ENCODE measurements around the gene SLC25A22.
A peak's percentile ranks its signal among the peaks of the same experiment; 100 is the strongest.

The SLC25A22 gene

DNA sequence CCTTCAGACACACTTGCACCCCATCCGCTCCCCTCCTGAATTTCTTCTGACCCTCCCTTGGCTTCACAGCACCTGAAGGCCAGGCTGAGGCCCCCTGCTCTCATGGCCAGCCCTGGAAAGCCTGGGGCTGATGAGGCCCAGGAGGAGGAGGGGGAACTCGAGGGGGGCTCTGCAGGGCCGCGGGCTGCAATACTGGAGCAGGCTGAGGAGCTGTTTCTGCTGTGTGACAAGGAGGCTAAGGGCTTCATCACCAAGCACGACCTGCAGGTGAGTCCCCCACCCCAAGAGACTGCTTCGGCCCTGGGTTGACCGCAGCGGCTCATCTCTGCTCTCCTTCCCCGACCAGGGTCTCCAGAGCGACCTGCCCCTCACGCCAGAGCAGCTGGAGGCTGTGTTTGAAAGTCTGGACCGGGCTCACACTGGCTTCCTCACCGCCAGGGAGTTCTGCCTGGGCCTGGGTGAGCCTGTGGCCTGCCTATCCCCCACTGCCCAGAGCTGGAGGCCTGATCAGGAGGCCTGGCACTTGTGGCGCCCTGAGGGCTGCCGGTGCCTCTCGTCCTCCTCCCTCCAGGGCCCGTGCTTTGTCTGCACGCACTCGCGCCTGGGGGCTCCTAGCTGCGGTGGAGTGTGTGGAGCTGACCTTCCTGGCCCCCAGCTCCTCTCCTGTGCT lies 30.6 kb upstream of the SLC25A22 start:
- Histone ChIP-seq H3K4me3 (ENCODE audit: low read depth in 1 of 5, low read length in 5 of 5) (peak overlapping the region in 3 of 5 donors; percentile 62 to 75 (median 66)), H3K9me3 (ENCODE audit: control insufficient read depth in 5 of 5, low read length in 5 of 5) (no peaks in the 10 kb centered on the region), H3K27me3 (ENCODE audit: control insufficient read depth in 5 of 5, insufficient read depth in 4 of 5, low read length in 5 of 5) (no peaks in the 10 kb centered on the region), H3K36me3 (ENCODE audit: control insufficient read depth in 5 of 5, insufficient read depth in 5 of 5, low read length in 5 of 5) (peaks cover 0 to 21% (median 17%) of the 10 kb centered on the region in 5 donors), H3K27ac (ENCODE audit: low read depth, low read length) (peak overlapping the region; percentile 67), H3K9ac (ENCODE audit: low read length in 5 of 5) (peak overlapping the region in 2 of 5 donors; percentile 53 to 74), H3K4me1 (ENCODE audit: control insufficient read depth in 5 of 5, insufficient read depth in 5 of 5, low read length in 5 of 5) (peaks cover 3 to 89% (median 77%) of the 10 kb centered on the region in 5 donors)

- Histone ChIP-seq H3K36me3 (ENCODE audit: control insufficient read depth in 5 of 5, insufficient read depth in 5 of 5, low read length in 5 of 5) (peaks cover 0 to 27% (median 22%) of the 10 kb centered on the region in 5 donors), H3K27me3 (ENCODE audit: control insufficient read depth in 5 of 5, insufficient read depth in 4 of 5, low read length in 5 of 5) (no peaks in the 10 kb centered on the region), H3K9ac (ENCODE audit: low read length in 5 of 5) (peak within 1 kb of the TSS in 4 of 5 donors; percentile 7 to 74 (median 49)), H3K4me1 (ENCODE audit: control insufficient read depth in 5 of 5, insufficient read depth in 5 of 5, low read length in 5 of 5) (peaks cover 3 to 94% (median 80%) of the 10 kb centered on the region in 5 donors), H3K9me3 (ENCODE audit: control insufficient read depth in 5 of 5, low read length in 5 of 5) (no peaks in the 10 kb centered on the region), H3K4me3 (ENCODE audit: low read depth in 1 of 5, low read length in 5 of 5) (peak within 1 kb of the TSS in 3 of 5 donors; percentile 62 to 75 (median 66)), H3K27ac (ENCODE audit: low read depth, low read length) (peak within 1 kb of the TSS; percentile 67)
Measured at GRCh38 chr11:827897-828192, 29.8 kb upstream of the SLC25A22 start, which contains the start of gene CRACR2B. TSS of gene CRACR2B (plus strand) at chr11:827919. CDS start at chr11:828608, 689 bp downstream.

DNA sequence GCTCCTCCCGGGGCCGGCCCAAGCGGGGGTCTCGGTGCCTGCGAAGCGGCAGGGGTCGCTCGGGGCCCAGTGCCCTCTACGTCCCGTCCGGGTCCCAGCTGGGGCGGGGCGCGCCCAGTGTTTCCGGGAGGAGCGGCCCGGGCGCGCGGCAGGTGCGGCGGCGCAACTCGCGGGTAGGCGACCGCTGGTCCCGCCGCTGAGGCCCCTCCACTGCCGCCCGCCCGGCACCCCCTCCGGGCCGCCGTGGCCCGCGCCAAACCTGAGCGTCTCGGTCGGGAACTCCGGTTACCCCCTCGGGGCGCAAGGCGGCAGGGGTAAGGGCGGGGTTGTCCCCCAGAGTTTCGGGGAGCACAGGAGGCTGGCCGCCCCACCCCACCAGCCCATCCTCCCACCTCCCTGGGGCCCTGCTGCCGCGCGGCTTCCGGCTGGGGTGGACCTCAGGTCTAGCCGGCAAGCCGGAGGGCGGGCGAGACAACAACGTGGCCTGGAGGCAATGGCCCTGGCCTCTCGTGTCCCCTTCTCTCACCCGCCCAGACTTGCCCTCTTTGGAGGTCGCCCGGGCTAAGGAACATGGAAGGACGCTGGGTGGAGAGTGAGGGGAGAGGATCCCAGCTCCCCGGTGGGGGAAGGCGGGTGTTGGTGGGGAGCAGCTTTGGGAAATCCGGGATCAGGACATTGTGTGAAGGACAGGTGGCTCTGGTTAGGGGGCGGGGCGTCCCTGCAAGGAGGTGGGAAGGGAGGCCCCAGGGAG lies 29.2 kb upstream of the SLC25A22 start:
- Histone ChIP-seq H3K4me1 (ENCODE audit: control insufficient read depth in 5 of 5, insufficient read depth in 5 of 5, low read length in 5 of 5) (peaks cover 3 to 96% (median 82%) of the 10 kb centered on the region in 5 donors), H3K27ac (ENCODE audit: low read depth, low read length) (peak overlapping the region; percentile 67), H3K36me3 (ENCODE audit: control insufficient read depth in 5 of 5, insufficient read depth in 5 of 5, low read length in 5 of 5) (peaks cover 0 to 32% (median 27%) of the 10 kb centered on the region in 5 donors), H3K9ac (ENCODE audit: low read length in 5 of 5) (peak overlapping the region in 4 of 5 donors; percentile 7 to 45 (median 30)), H3K27me3 (ENCODE audit: control insufficient read depth in 5 of 5, insufficient read depth in 4 of 5, low read length in 5 of 5) (no peaks in the 10 kb centered on the region), H3K4me3 (ENCODE audit: low read depth in 1 of 5, low read length in 5 of 5) (peak overlapping the region in 3 of 5 donors; percentile 22 to 59 (median 55)), H3K9me3 (ENCODE audit: control insufficient read depth in 5 of 5, low read length in 5 of 5) (no peaks in the 10 kb centered on the region)

- H3K4me1 ChIP-seq (ENCODE audit: control insufficient read depth in 5 of 5, insufficient read depth in 5 of 5, low read length in 5 of 5): peaks cover 4 to 96% (median 82%) of the 10 kb centered on the region in 5 donors
- H3K9ac ChIP-seq (ENCODE audit: low read length in 5 of 5): peak overlapping the region in 3 of 5 donors; percentile 7 to 45 (median 35)
- peak overlapping the region in 2 of 5 donors; percentile 55 to 59 for H3K4me3 ChIP-seq (ENCODE audit: low read depth in 1 of 5, low read length in 5 of 5)
- H3K27me3 ChIP-seq (ENCODE audit: control insufficient read depth in 5 of 5, insufficient read depth in 4 of 5, low read length in 5 of 5): no peaks in the 10 kb centered on the region
- peaks cover 0 to 37% (median 29%) of the 10 kb centered on the region in 5 donors for H3K36me3 ChIP-seq (ENCODE audit: control insufficient read depth in 5 of 5, insufficient read depth in 5 of 5, low read length in 5 of 5)
- H3K27ac ChIP-seq (ENCODE audit: low read depth, low read length): peak overlapping the region; percentile 67
- no peaks in the 10 kb centered on the region for H3K9me3 ChIP-seq (ENCODE audit: control insufficient read depth in 5 of 5, low read length in 5 of 5)
Measured at GRCh38 chr11:826836-827145, 28.7 kb upstream of the SLC25A22 start.

DNA sequence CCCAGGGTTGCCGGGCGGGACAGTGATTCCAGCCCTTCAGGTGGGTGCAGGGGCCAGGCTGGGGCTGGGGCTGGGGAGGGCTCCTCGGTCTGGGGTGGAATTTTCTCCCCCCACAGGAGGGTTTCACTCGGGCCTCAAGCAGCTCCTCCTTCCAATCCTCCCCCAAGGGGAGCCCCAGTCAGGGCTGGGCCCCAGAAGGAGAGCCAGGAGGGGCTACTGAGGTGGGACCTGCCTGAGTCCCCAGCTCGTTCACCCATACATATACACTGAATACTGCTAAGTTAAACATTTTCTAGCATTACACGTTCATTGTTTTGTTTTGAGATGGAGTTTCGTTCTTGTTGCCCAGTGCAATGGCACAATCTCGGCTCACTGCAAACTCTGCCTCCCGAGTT lies 28.1 kb upstream of the SLC25A22 start:
- Histone ChIP-seq H3K4me3 (ENCODE audit: low read depth in 1 of 5, low read length in 5 of 5) (no peak overlapping the region), H3K27ac (ENCODE audit: low read depth, low read length) (peak overlapping the region; percentile 67), H3K9ac (ENCODE audit: low read length in 5 of 5) (no peak overlapping the region), H3K36me3 (ENCODE audit: control insufficient read depth in 5 of 5, insufficient read depth in 5 of 5, low read length in 5 of 5) (peaks cover 0 to 43% (median 33%) of the 10 kb centered on the region in 5 donors), H3K4me1 (ENCODE audit: control insufficient read depth in 5 of 5, insufficient read depth in 5 of 5, low read length in 5 of 5) (peaks cover 8 to 96% (median 82%) of the 10 kb centered on the region in 5 donors), H3K9me3 (ENCODE audit: control insufficient read depth in 5 of 5, low read length in 5 of 5) (no peaks in the 10 kb centered on the region), H3K27me3 (ENCODE audit: control insufficient read depth in 5 of 5, insufficient read depth in 4 of 5, low read length in 5 of 5) (no peaks in the 10 kb centered on the region)

DNA sequence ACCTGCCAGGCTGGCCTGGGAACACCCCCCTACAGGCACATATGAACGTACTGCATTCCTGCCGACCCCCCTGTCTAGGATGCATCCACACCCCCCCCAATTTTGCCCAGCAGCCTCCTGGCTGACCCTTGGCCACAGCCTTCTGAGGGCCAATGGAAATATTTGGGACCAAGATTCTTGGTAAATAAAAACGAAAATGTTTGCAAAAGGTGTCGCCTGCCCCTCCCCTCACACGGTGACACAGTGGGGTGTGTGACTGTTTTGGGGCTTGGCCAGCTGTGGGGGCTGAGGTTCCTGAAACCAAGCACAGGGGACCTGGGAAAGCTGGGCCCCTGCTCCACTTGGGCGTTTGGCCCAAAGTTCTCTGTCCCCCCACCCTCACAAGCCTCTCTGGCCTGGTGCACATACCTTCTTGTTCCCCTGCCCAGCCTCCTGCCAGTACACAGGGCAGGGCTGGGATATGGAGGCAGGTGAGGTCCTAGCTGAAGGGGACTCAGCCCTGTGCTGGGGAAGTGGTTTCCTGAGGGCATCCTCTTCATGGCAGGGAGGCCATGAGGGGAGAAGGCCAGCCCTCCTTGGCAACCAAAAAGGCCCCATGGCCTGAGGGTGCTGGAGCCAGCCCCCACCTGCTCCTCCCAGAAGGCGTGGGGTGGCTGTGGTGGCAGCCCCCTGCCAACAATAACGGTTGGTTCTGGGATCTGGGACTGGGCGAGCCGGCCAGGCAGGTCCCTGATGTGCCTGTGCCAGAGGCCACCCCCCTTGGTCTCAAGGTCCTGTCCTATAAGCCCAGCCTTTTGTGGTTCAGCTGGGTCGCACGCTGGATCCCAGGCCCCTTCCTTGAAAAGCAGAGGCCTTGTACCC lies 27.5 kb upstream of the SLC25A22 start:
- Histone ChIP-seq H3K36me3 (ENCODE audit: control insufficient read depth in 5 of 5, insufficient read depth in 5 of 5, low read length in 5 of 5) (peaks cover 0 to 49% (median 36%) of the 10 kb centered on the region in 5 donors), H3K4me3 (ENCODE audit: low read depth in 1 of 5, low read length in 5 of 5) (no peak overlapping the region), H3K27ac (ENCODE audit: low read depth, low read length) (peak overlapping the region; percentile 67), H3K27me3 (ENCODE audit: control insufficient read depth in 5 of 5, insufficient read depth in 4 of 5, low read length in 5 of 5) (no peaks in the 10 kb centered on the region), H3K9me3 (ENCODE audit: control insufficient read depth in 5 of 5, low read length in 5 of 5) (no peaks in the 10 kb centered on the region), H3K4me1 (ENCODE audit: control insufficient read depth in 5 of 5, insufficient read depth in 5 of 5, low read length in 5 of 5) (peaks cover 12 to 96% (median 82%) of the 10 kb centered on the region in 5 donors), H3K9ac (ENCODE audit: low read length in 5 of 5) (no peak overlapping the region)

DNA sequence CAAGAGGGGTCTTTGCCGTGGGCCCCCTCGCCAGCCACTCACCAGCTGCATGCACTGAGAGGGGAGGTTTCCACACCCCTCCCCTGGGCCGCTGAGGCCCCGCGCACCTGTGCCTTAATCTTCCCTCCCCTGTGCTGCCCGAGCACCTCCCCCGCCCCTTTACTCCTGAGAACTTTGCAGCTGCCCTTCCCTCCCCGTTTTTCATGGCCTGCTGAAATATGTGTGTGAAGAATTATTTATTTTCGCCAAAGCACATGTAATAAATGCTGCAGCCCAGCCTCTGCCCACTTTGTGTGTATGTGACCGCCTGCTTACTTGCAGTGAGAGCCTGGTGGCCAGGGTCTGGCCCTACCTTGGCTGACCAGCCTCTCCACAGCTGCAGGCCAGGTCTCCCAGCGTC lies 26.9 kb upstream of the SLC25A22 start:
- H3K9me3 ChIP-seq (ENCODE audit: control insufficient read depth in 5 of 5, low read length in 5 of 5): no peaks in the 10 kb centered on the region
- H3K27ac ChIP-seq (ENCODE audit: low read depth, low read length): peak overlapping the region; percentile 67
- H3K27me3 ChIP-seq (ENCODE audit: control insufficient read depth in 5 of 5, insufficient read depth in 4 of 5, low read length in 5 of 5): no peaks in the 10 kb centered on the region
- H3K36me3 ChIP-seq (ENCODE audit: control insufficient read depth in 5 of 5, insufficient read depth in 5 of 5, low read length in 5 of 5): peaks cover 0 to 49% (median 40%) of the 10 kb centered on the region in 5 donors
- H3K9ac ChIP-seq (ENCODE audit: low read length in 5 of 5): no peak overlapping the region
- H3K4me3 ChIP-seq (ENCODE audit: low read depth in 1 of 5, low read length in 5 of 5): no peak overlapping the region
- peaks cover 12 to 94% (median 82%) of the 10 kb centered on the region in 5 donors for H3K4me1 ChIP-seq (ENCODE audit: control insufficient read depth in 5 of 5, insufficient read depth in 5 of 5, low read length in 5 of 5)

GRCh38 chr11:824292-824880 lies 26.3 kb upstream of the SLC25A22 start:
- Histone ChIP-seq H3K4me3 (ENCODE audit: low read depth in 1 of 5, low read length in 5 of 5) (no peak overlapping the region), H3K27me3 (ENCODE audit: control insufficient read depth in 5 of 5, insufficient read depth in 4 of 5, low read length in 5 of 5) (no peaks in the 10 kb centered on the region), H3K36me3 (ENCODE audit: control insufficient read depth in 5 of 5, insufficient read depth in 5 of 5, low read length in 5 of 5) (peaks cover 0 to 49% (median 40%) of the 10 kb centered on the region in 5 donors), H3K4me1 (ENCODE audit: control insufficient read depth in 5 of 5, insufficient read depth in 5 of 5, low read length in 5 of 5) (peaks cover 12 to 89% (median 77%) of the 10 kb centered on the region in 5 donors), H3K9me3 (ENCODE audit: control insufficient read depth in 5 of 5, low read length in 5 of 5) (no peaks in the 10 kb centered on the region), H3K9ac (ENCODE audit: low read length in 5 of 5) (no peak overlapping the region), H3K27ac (ENCODE audit: low read depth, low read length) (peak overlapping the region; percentile 67)

- no peak overlapping the region for H3K27ac ChIP-seq (ENCODE audit: low read depth, low read length)
- H3K9ac ChIP-seq (ENCODE audit: low read length in 5 of 5): no peak overlapping the region
Measured at GRCh38 chr11:823441-824291, 25.6 kb upstream of the SLC25A22 start.

More at GRCh38 chr11:823441-824291, 25.6 kb upstream of the SLC25A22 start:
- Histone ChIP-seq H3K4me1 (ENCODE audit: control insufficient read depth in 5 of 5, insufficient read depth in 5 of 5, low read length in 5 of 5) (peaks cover 9 to 86% (median 75%) of the 10 kb centered on the region in 5 donors), H3K4me3 (ENCODE audit: low read depth in 1 of 5, low read length in 5 of 5) (peak overlapping the region in 1 of 5 donors; percentile 24), H3K9me3 (ENCODE audit: control insufficient read depth in 5 of 5, low read length in 5 of 5) (no peaks in the 10 kb centered on the region), H3K36me3 (ENCODE audit: control insufficient read depth in 5 of 5, insufficient read depth in 5 of 5, low read length in 5 of 5) (peaks cover 0 to 49% (median 40%) of the 10 kb centered on the region in 5 donors), H3K27me3 (ENCODE audit: control insufficient read depth in 5 of 5, insufficient read depth in 4 of 5, low read length in 5 of 5) (no peaks in the 10 kb centered on the region)

Data from subcutaneous abdominal adipose tissue (tissue), 5 donors.